Tibial nerve (tissue), 4 donors: Measurements from ENCODE around the gene CTBP1. TPM values are rescaled to one million over a fixed set of nuclear protein-coding genes. Genes with fewer than 3 reads are reported as not detected.
A peak's percentile ranks its signal among the peaks of the same experiment; 100 is the strongest.

Experiments used
- DNase-seq, 2 donors: peaks; one replicate each; pipeline ENCODE4 v3.0.0-alpha.2; 2019; ENCODE audit warnings: low spot score in 2 of 2
- H3K27ac ChIP-seq, 4 donors: fragments of 200-600 bp; sonication (generic) in 3 of 4; one replicate each; pipeline ENCODE4 v1.5.1; 2017 to 2019; ENCODE audit warnings: mild to moderate bottlenecking in 1 of 4
- H3K27me3 ChIP-seq, 2 donors: fragments of 200-600 bp; sonication (generic) in 1 of 2; one replicate each; pipeline versions ENCODE4 v1.5.1 to v1.6.0; 2017 to 2019
- H3K36me3 ChIP-seq, 3 donors: fragments of 200-600 bp; sonication (generic); one replicate each; pipeline ENCODE4 v1.5.1; 2018 to 2019
- H3K4me1 ChIP-seq, 4 donors: fragments of 200-600 bp; sonication (generic) in 3 of 4; one replicate each; pipeline ENCODE4 v1.5.1; 2017 to 2019
- H3K4me3 ChIP-seq, 4 donors: fragments of 200-600 bp; sonication (generic) in 3 of 4; one replicate each; pipeline ENCODE4 v1.5.1; 2017 to 2019; ENCODE audit warnings: mild to moderate bottlenecking in 1 of 4, moderate library complexity in 1 of 4
- H3K9me3 ChIP-seq, 4 donors: fragments of 200-600 bp; sonication (generic) in 3 of 4; one replicate each; pipeline ENCODE4 v1.5.1; 2017 to 2019
- EP300 ChIP-seq, 2 donors: sonication (generic); formaldehyde crosslinking; IDR thresholded peaks; one replicate each; pipeline ENCODE4 v1.6.1; 2017; ENCODE audit warnings: antibody characterized with exemption in 2 of 2, mild to moderate bottlenecking in 1 of 2
- POLR2A ChIP-seq, 2 donors: fragments of 450-650 bp; IDR thresholded peaks; one replicate each; pipeline ENCODE4 v1.6.1; 2017; ENCODE audit warnings: antibody characterized with exemption in 2 of 2, mild to moderate bottlenecking in 2 of 2, moderate library complexity in 2 of 2
- WGBS, 2 donors: methylation state at CpG; one replicate each; pipeline ENCODE4 v1.1.5; 2018; 5-methylcytosine and 5-hydroxymethylcytosine counted together
- total RNA-seq, 4 donors: library from RNA; depleted of rRNA; stranded (reverse); fragments of >200 nt; gene quantifications; one replicate each; pipeline ENCODE4 v1.1.0, GENCODE V29; 2016
- TF ChIP-seq, protein P1 (sequence below), 5 experiments: fragments of 200-600 bp in 3 of 5; fragments of 450-650 bp in 2 of 5; sonication (generic) in 3 of 5; IDR thresholded peaks; one replicate each; pipeline ENCODE4 v1.5.1; 2016 to 2019; ENCODE audit warnings: antibody characterized with exemption in 5 of 5, mild to moderate bottlenecking in 3 of 5, moderate library complexity in 2 of 5

CTBP1 gene
- total RNA-seq, 4 donors from 2014 or later, result 134 to 255 (median 193) TPM

DNA sequence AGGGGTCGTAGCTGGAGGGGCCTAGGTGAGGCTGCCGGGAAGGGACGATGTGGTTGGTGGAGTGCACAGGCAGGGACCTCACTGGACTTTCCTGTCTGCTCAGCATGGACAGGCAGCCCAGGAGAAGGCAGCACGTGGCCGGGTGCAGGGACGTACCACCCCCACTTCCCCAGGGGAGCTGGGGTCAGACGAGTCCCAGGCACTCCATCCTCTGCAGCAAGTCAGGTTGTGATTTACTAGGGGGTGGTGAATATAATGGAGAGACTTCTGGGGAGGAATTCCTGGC is 1.5 kb upstream of the CTBP1 start:
- WGBS, 2 donors, result 90 to 91% methylated on average over 7 of the region's 7 CpGs

DNA sequence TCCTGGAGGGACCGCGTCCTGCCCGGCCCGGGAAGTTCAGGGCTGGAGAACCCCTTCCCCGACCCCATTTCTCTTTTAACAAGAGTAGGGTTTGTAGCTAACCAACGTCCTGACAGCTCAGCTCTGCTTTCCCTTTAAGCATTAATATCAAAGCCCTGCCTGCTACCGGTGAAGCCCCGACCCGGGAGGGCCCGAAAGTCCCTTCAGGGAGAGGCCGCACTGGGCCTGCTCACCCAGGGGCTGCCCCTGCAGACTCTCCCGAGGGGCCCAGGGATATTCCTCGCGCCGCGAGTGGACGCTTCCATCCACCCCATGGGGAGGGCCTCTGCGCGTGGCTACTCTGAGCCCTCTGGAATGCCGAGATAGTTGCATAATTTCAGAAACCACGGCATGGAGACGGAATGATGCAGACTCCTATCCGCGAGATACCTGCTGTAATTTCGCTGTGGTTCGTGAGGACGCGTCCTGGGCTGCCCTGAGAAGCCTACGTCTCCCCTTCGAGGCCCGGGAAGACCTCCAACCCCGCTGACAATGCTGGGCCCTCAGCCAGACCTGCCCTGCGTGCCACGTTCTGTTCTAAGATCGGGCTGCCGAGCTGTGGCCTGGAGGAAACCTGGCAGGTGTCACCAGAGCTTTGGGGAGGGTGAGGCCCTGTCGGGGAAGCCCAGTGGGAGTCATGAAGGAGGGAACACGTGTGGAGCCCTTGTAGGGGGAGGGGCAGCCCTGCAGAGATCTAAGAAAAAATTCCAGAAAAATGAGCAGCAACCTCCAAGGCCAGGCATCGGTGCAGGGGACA is 999 bp upstream of the CTBP1 start:
- H3K27me3 ChIP-seq, result no peaks in the 10 kb centered on the region
- WGBS, 2 donors, result 34 to 67% methylated on average over 14 to 27 of the region's 39 CpGs
- peaks cover 0 to 45% (median 36%) of the 10 kb centered on the region in 4 donors for H3K4me1 ChIP-seq
- no peaks in the 10 kb centered on the region for H3K9me3 ChIP-seq
- no peak for TF ChIP-seq POLR2A (IDR thresholded peaks at IDR 0.05)
- TF ChIP-seq EP300 (IDR thresholded peaks at IDR 0.05), result no peak
- TF ChIP-seq, protein P1, sequence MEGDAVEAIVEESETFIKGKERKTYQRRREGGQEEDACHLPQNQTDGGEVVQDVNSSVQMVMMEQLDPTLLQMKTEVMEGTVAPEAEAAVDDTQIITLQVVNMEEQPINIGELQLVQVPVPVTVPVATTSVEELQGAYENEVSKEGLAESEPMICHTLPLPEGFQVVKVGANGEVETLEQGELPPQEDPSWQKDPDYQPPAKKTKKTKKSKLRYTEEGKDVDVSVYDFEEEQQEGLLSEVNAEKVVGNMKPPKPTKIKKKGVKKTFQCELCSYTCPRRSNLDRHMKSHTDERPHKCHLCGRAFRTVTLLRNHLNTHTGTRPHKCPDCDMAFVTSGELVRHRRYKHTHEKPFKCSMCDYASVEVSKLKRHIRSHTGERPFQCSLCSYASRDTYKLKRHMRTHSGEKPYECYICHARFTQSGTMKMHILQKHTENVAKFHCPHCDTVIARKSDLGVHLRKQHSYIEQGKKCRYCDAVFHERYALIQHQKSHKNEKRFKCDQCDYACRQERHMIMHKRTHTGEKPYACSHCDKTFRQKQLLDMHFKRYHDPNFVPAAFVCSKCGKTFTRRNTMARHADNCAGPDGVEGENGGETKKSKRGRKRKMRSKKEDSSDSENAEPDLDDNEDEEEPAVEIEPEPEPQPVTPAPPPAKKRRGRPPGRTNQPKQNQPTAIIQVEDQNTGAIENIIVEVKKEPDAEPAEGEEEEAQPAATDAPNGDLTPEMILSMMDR (IDR thresholded peaks at IDR 0.05), result no peak
- DNase-seq, result no peak
- peaks cover 0 to 18% (median 0%) of the 10 kb centered on the region in 3 donors for H3K36me3 ChIP-seq
- H3K4me3 ChIP-seq, result peak overlapping the region; percentile 74 to 92 (median 84)
- peak overlapping the region; percentile 85 to 98 (median 94) for H3K27ac ChIP-seq

More for the DNA sequence above, 1.5 kb upstream of the CTBP1 start:
- DNase-seq, result no peak
- no peak for TF ChIP-seq POLR2A (IDR thresholded peaks at IDR 0.05)
- TF ChIP-seq EP300 (IDR thresholded peaks at IDR 0.05), result no peak
- TF ChIP-seq, protein P1 (IDR thresholded peaks at IDR 0.05), result no peak
- H3K4me1 ChIP-seq, result peaks cover 0 to 39% (median 31%) of the 10 kb centered on the region in 4 donors
- peak overlapping the region in 3 of 4 donors; percentile 93 to 98 (median 95) for H3K27ac ChIP-seq
- H3K9me3 ChIP-seq, result no peaks in the 10 kb centered on the region
- peak overlapping the region in 1 of 4 donors; percentile 74 for H3K4me3 ChIP-seq
- H3K27me3 ChIP-seq, result no peaks in the 10 kb centered on the region
- peaks cover 0 to 18% (median 0%) of the 10 kb centered on the region in 3 donors for H3K36me3 ChIP-seq

DNA sequence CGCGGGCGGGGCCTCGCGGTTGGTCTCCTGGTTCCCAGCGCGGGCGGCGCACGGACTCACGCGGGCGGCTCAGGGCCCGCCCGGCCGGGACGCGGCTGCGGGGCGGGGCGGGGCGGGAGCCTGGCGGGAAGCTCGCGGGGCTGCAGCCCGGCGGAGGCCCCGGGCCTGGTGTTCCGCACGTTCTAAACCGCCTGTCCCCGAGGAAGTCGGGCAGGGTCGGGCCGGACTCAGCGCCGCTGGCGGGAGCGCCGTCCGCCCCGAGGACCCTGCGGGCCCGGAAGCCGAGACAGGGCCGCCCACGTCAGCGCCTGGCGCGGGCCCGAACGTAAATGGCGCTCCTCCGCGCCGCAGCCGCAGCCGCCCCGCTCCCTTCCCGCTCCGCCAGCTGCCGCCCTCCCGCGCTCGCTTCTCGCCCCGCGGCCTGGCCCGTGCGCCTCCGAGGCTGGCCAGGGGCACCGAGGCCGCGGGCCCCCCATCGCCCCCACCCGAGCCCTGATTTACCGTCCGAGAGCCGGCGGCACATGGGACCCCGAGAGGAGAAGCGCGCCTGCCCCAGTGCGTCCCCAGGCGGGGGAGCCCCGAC is 309 bp upstream of the CTBP1 start:
- WGBS, 2 donors, result 0 to 1% methylated on average over 21 to 25 of the region's 86 CpGs

DNA sequence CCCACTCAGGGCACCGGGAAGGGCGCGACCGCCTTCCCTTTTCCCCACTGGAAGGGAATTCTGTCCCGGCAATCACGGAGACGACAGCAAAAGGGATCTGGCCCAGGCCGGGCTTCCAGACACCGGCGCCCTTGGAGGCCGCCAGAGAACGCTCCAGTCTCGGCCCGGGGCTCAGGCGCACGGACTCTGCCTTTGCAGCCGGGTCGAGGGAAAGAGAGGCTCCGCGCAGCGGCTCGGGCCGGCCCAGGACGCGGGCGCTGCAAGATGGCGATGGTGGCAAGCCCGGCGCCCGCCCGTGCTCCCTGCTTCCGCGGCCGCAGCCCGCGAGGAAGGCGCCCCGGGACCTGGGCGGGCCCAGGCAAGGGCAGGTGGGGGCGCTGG is 1.1 kb downstream of the CTBP1 start:
- WGBS, 2 donors, result 0 to 1% methylated on average over 11 to 25 of the region's 40 CpGs
- peaks cover 0 to 12% (median 0%) of the 10 kb centered on the region in 3 donors for H3K36me3 ChIP-seq
- H3K4me3 ChIP-seq, result peak overlapping the region; percentile 83 to 98 (median 92)
- no peak for DNase-seq
- no peaks in the 10 kb centered on the region for H3K27me3 ChIP-seq
- no peaks in the 10 kb centered on the region for H3K9me3 ChIP-seq
- peak overlapping the region; percentile 94 to 97 (median 96) for H3K27ac ChIP-seq
- no peak for TF ChIP-seq EP300 (IDR thresholded peaks at IDR 0.05)
- TF ChIP-seq POLR2A (IDR thresholded peaks at IDR 0.05), result no peak
- TF ChIP-seq, protein P1 (IDR thresholded peaks at IDR 0.05), result no peak
- H3K4me1 ChIP-seq, result peaks cover 0 to 65% (median 57%) of the 10 kb centered on the region in 4 donors

More for the DNA sequence above, 309 bp upstream of the CTBP1 start:
- no peaks in the 10 kb centered on the region for H3K27me3 ChIP-seq
- H3K9me3 ChIP-seq, result no peaks in the 10 kb centered on the region
- peaks cover 0 to 51% (median 43%) of the 10 kb centered on the region in 4 donors for H3K4me1 ChIP-seq
- peaks cover 0 to 18% (median 0%) of the 10 kb centered on the region in 3 donors for H3K36me3 ChIP-seq
- peak; percentile 66 to 75 for DNase-seq
- TF ChIP-seq, protein P1 (IDR thresholded peaks at IDR 0.05), result peak in 2 of 5 experiments; percentile 21 to 31
- TF ChIP-seq POLR2A (IDR thresholded peaks at IDR 0.05) (peak; percentile 23 to 57), EP300 (IDR thresholded peaks at IDR 0.05) (no peak)
- H3K27ac ChIP-seq, result peak overlapping the region; percentile 85 to 98 (median 94)
- H3K4me3 ChIP-seq, result peak overlapping the region; percentile 74 to 92 (median 84)
